ENCODE data around the gene PCAT7.
"Not testable (repeated sequence)": the region's sequence is repeated elsewhere in the genome, so short reads cannot be mapped to it uniquely, and the experiment has no call there.

Gene PCAT7

GRCh38 chr9:94584555-94584954 is 29.7 kb downstream of the PCAT7 start:
- H3K4me2 ChIP-seq (ENCODE audit: insufficient read depth, low read length), result no peak overlapping the region
- H2AFZ ChIP-seq (ENCODE audit: low read depth, low read length), result no peak overlapping the region
- no peak for ATAC-seq (ENCODE audit: insufficient read depth, low read depth)
- no peaks in the 10 kb centered on the region for H3K9me3 ChIP-seq (ENCODE audit: insufficient read depth, low read length, severe bottlenecking)
- no peaks in the 10 kb centered on the region for H3K79me2 ChIP-seq (ENCODE audit: insufficient read depth, low read length)
- H3K9ac ChIP-seq (ENCODE audit: low read depth, low read length), result no peak overlapping the region
- no peak overlapping the region for H3K4me3 ChIP-seq (ENCODE audit: low read depth in 1 of 2, low read length in 2 of 2)
- no peaks in the 10 kb centered on the region for H3K36me3 ChIP-seq (ENCODE audit: insufficient read depth, low read length)
- H3K4me1 ChIP-seq (ENCODE audit: insufficient read depth, low read length), result no peaks in the 10 kb centered on the region
- no peaks in the 10 kb centered on the region for H3K27me3 ChIP-seq (ENCODE audit: insufficient read depth, low read length, poor library complexity)
- H4K20me1 ChIP-seq (ENCODE audit: insufficient read depth, low read length), result no peaks in the 10 kb centered on the region
- no peak for DNase-seq
- H3K27ac ChIP-seq (ENCODE audit: low read length), result no peak overlapping the region
- no peak for TF ChIP-seq EZH2 (IDR thresholded peaks at IDR 0.05; ENCODE audit: borderline replicate concordance, low read depth, low read length, severe bottlenecking)
- no peak for TF ChIP-seq CTCF (IDR thresholded peaks at IDR 0.05; ENCODE audit: borderline replicate concordance, extremely low read depth, low read length, poor library complexity, severe bottlenecking)

- Histone ChIP-seq H3K9me3 (ENCODE audit: insufficient read depth, low read length, severe bottlenecking) (no peaks in the 10 kb centered on the region), H3K79me2 (ENCODE audit: insufficient read depth, low read length) (no peaks in the 10 kb centered on the region), H3K27ac (ENCODE audit: low read length) (no peak overlapping the region), H3K4me1 (ENCODE audit: insufficient read depth, low read length) (no peaks in the 10 kb centered on the region), H3K4me3 (ENCODE audit: low read depth in 1 of 2, low read length in 2 of 2) (no peak overlapping the region), H3K27me3 (ENCODE audit: insufficient read depth, low read length, poor library complexity) (no peaks in the 10 kb centered on the region), H2AFZ (ENCODE audit: low read depth, low read length) (no peak overlapping the region), H3K9ac (ENCODE audit: low read depth, low read length) (no peak overlapping the region), H4K20me1 (ENCODE audit: insufficient read depth, low read length) (no peaks in the 10 kb centered on the region), H3K4me2 (ENCODE audit: insufficient read depth, low read length) (no peak overlapping the region), H3K36me3 (ENCODE audit: insufficient read depth, low read length) (no peaks in the 10 kb centered on the region)
- no peak for ATAC-seq (ENCODE audit: insufficient read depth, low read depth)
- no peak for TF ChIP-seq EZH2 (IDR thresholded peaks at IDR 0.05; ENCODE audit: borderline replicate concordance, low read depth, low read length, severe bottlenecking)
- TF ChIP-seq CTCF (IDR thresholded peaks at IDR 0.05; ENCODE audit: borderline replicate concordance, extremely low read depth, low read length, poor library complexity, severe bottlenecking), result no peak
- DNase-seq, result no peak
Observed at GRCh38 chr9:94586316-94586715, 31.4 kb downstream of the PCAT7 start.

GRCh38 chr9:94586814-94587213 is 31.9 kb downstream of the PCAT7 start:
- no peak overlapping the region for H3K27ac ChIP-seq (ENCODE audit: low read length)
- no peaks in the 10 kb centered on the region for H3K9me3 ChIP-seq (ENCODE audit: insufficient read depth, low read length, severe bottlenecking)
- H3K79me2 ChIP-seq (ENCODE audit: insufficient read depth, low read length), result no peaks in the 10 kb centered on the region
- no peak overlapping the region for H3K4me2 ChIP-seq (ENCODE audit: insufficient read depth, low read length)
- no peak for ATAC-seq (ENCODE audit: insufficient read depth, low read depth)
- no peak for TF ChIP-seq EZH2 (IDR thresholded peaks at IDR 0.05; ENCODE audit: borderline replicate concordance, low read depth, low read length, severe bottlenecking)
- TF ChIP-seq CTCF (IDR thresholded peaks at IDR 0.05; ENCODE audit: borderline replicate concordance, extremely low read depth, low read length, poor library complexity, severe bottlenecking), result no peak
- H3K27me3 ChIP-seq (ENCODE audit: insufficient read depth, low read length, poor library complexity), result no peaks in the 10 kb centered on the region
- no peak overlapping the region for H3K9ac ChIP-seq (ENCODE audit: low read depth, low read length)
- no peaks in the 10 kb centered on the region for H4K20me1 ChIP-seq (ENCODE audit: insufficient read depth, low read length)
- DNase-seq, result no peak
- H3K4me3 ChIP-seq (ENCODE audit: low read depth in 1 of 2, low read length in 2 of 2), result no peak overlapping the region
- no peak overlapping the region for H2AFZ ChIP-seq (ENCODE audit: low read depth, low read length)
- H3K36me3 ChIP-seq (ENCODE audit: insufficient read depth, low read length), result no peaks in the 10 kb centered on the region
- no peaks in the 10 kb centered on the region for H3K4me1 ChIP-seq (ENCODE audit: insufficient read depth, low read length)

GRCh38 chr9:94588681-94589080 is 33.8 kb downstream of the PCAT7 start:
- no peaks in the 10 kb centered on the region for H4K20me1 ChIP-seq (ENCODE audit: insufficient read depth, low read length)
- TF ChIP-seq CTCF (IDR thresholded peaks at IDR 0.05; ENCODE audit: borderline replicate concordance, extremely low read depth, low read length, poor library complexity, severe bottlenecking) (no peak), EZH2 (IDR thresholded peaks at IDR 0.05; ENCODE audit: borderline replicate concordance, low read depth, low read length, severe bottlenecking) (no peak)
- no peak overlapping the region for H3K9ac ChIP-seq (ENCODE audit: low read depth, low read length)
- no peaks in the 10 kb centered on the region for H3K9me3 ChIP-seq (ENCODE audit: insufficient read depth, low read length, severe bottlenecking)
- H3K79me2 ChIP-seq (ENCODE audit: insufficient read depth, low read length), result no peaks in the 10 kb centered on the region
- H3K27ac ChIP-seq (ENCODE audit: low read length), result no peak overlapping the region
- ATAC-seq (ENCODE audit: insufficient read depth, low read depth) (no peak), DNase-seq (no peak)
- H3K4me1 ChIP-seq (ENCODE audit: insufficient read depth, low read length), result no peaks in the 10 kb centered on the region
- no peak overlapping the region for H3K4me3 ChIP-seq (ENCODE audit: low read depth in 1 of 2, low read length in 2 of 2)
- H3K4me2 ChIP-seq (ENCODE audit: insufficient read depth, low read length), result no peak overlapping the region
- H2AFZ ChIP-seq (ENCODE audit: low read depth, low read length), result no peak overlapping the region
- H3K36me3 ChIP-seq (ENCODE audit: insufficient read depth, low read length), result no peaks in the 10 kb centered on the region
- H3K27me3 ChIP-seq (ENCODE audit: insufficient read depth, low read length, poor library complexity), result peaks cover 2% of the 10 kb centered on the region

- H3K9ac ChIP-seq (ENCODE audit: low read depth, low read length); ATAC-seq (ENCODE audit: insufficient read depth, low read depth); H3K27me3 ChIP-seq (ENCODE audit: insufficient read depth, low read length, poor library complexity); H3K9me3 ChIP-seq (ENCODE audit: insufficient read depth, low read length, severe bottlenecking); DNase-seq; H3K4me1 ChIP-seq (ENCODE audit: insufficient read depth, low read length); H3K4me3 ChIP-seq (ENCODE audit: low read depth in 1 of 2, low read length in 2 of 2); H3K36me3 ChIP-seq (ENCODE audit: insufficient read depth, low read length); H3K79me2 ChIP-seq (ENCODE audit: insufficient read depth, low read length); H3K27ac ChIP-seq (ENCODE audit: low read length); H2AFZ ChIP-seq (ENCODE audit: low read depth, low read length); H3K4me2 ChIP-seq (ENCODE audit: insufficient read depth, low read length); H4K20me1 ChIP-seq (ENCODE audit: insufficient read depth, low read length): not testable (repeated sequence)
Observed at GRCh38 chr9:94591046-94591545, 36.2 kb downstream of the PCAT7 start.

Measured in DND-41 (cell line).